HEK293T (cell line): ENCODE results near the gene ATG4D.

ENCODE experiments used
- ARNT ChIP-seq: fragments of 450-650 bp; IDR thresholded peaks from 2 replicates; pipeline ENCODE4 v1.6.1; 2017; ENCODE audit warnings: mild to moderate bottlenecking
- CTBP1 ChIP-seq: fragments of 450-650 bp; IDR thresholded peaks from 2 replicates; pipeline ENCODE4 v1.6.1; 2016; ENCODE audit warnings: borderline replicate concordance
- ELF4 ChIP-seq: fragments of 450-650 bp; IDR thresholded peaks from 2 replicates; pipeline ENCODE4 v1.6.1; 2017; ENCODE audit warnings: antibody characterized with exemption
- FOXA1 ChIP-seq: fragments of 450-650 bp; IDR thresholded peaks from 2 replicates; pipeline ENCODE4 v1.6.1; 2016; ENCODE audit warnings: mild to moderate bottlenecking
- FOXK2 ChIP-seq: fragments of 450-650 bp; IDR thresholded peaks from 2 replicates; pipeline ENCODE4 v1.6.1; 2016; ENCODE audit warnings: mild to moderate bottlenecking
- FOXM1 ChIP-seq: fragments of 450-650 bp; IDR thresholded peaks from 2 replicates; pipeline ENCODE4 v1.6.1; 2017; ENCODE audit warnings: mild to moderate bottlenecking, borderline replicate concordance
- HDGF ChIP-seq: fragments of 450-650 bp; IDR thresholded peaks from 2 replicates; pipeline ENCODE4 v1.6.1; 2017; ENCODE audit warnings: antibody characterized with exemption, borderline replicate concordance
- L3MBTL2 ChIP-seq: fragments of 450-650 bp; conservative IDR thresholded peaks from 2 replicates; pipeline ENCODE4 v1.6.1; 2016; ENCODE audit warnings: mild to moderate bottlenecking
- PKNOX1 ChIP-seq: fragments of 450-650 bp; IDR thresholded peaks from 2 replicates; pipeline ENCODE4 v1.6.1; 2016
- SP1 ChIP-seq: fragments of 450-650 bp; IDR thresholded peaks from 2 replicates; pipeline ENCODE4 v1.6.1; 2017
- SUZ12 ChIP-seq: fragments of 450-650 bp; IDR thresholded peaks from 2 replicates; pipeline ENCODE4 v1.6.1; 2016; ENCODE audit warnings: mild to moderate bottlenecking
- TARDBP ChIP-seq: fragments of 450-650 bp; IDR thresholded peaks from 2 replicates; pipeline ENCODE4 v1.6.1; 2016
- ZNF384 ChIP-seq: fragments of 450-650 bp; IDR thresholded peaks from 2 replicates; pipeline ENCODE4 v1.6.1; 2016

- TF ChIP-seq FOXA1 = no peak
- TF ChIP-seq FOXK2 = no peak
- TF ChIP-seq SP1 = no peak
- no peak for TF ChIP-seq FOXM1
- no peak for TF ChIP-seq ELF4
- TF ChIP-seq TARDBP = no peak
- TF ChIP-seq PKNOX1 = no peak
- TF ChIP-seq L3MBTL2 = no peak
- no peak for TF ChIP-seq CTBP1
- no peak for TF ChIP-seq HDGF
- no peak for TF ChIP-seq ARNT
- TF ChIP-seq ZNF384 = no peak
- no peak for TF ChIP-seq SUZ12
Measured at GRCh38 chr19:10497371-10497770, 46.3 kb upstream of the ATG4D start.
